ENCODE data around the gene IL1RL2.

Gene IL1RL2

GRCh38 chr2:102186791-102187495 is at the start of gene IL1RL2:
IL1RL2 (plus strand) TSS chr2:102187023; CDS start chr2:102187868, 845 bp downstream.
- peak; percentile 18 for DNase-seq (ENCODE audit: low spot score)

GRCh38 chr2:102137138-102137537 is 49.7 kb upstream of the IL1RL2 start:
- no peak for DNase-seq (ENCODE audit: low spot score)

- DNase-seq (ENCODE audit: low spot score): no peak
Observed at GRCh38 chr2:102138331-102138730, 48.5 kb upstream of the IL1RL2 start.

GRCh38 chr2:102139851-102140250 is 47.0 kb upstream of the IL1RL2 start:
- no peak for DNase-seq (ENCODE audit: low spot score)

- no peak for DNase-seq (ENCODE audit: low spot score)
Observed at GRCh38 chr2:102140377-102140776, 46.4 kb upstream of the IL1RL2 start.

- no peak for DNase-seq (ENCODE audit: low spot score)
Observed at GRCh38 chr2:102141011-102141943, 45.5 kb upstream of the IL1RL2 start.

GRCh38 chr2:102141970-102142828 is 44.6 kb upstream of the IL1RL2 start, which contains the start of gene IL1R1:
IL1R1 (plus strand) TSS chr2:102142746; CDS start chr2:102157725, 14,979 bp downstream.
- DNase-seq (ENCODE audit: low spot score): peak; percentile 41

- no peak for DNase-seq (ENCODE audit: low spot score)
Observed at GRCh38 chr2:102142829-102143449, 43.9 kb upstream of the IL1RL2 start.

- no peak for DNase-seq (ENCODE audit: low spot score)
Observed at GRCh38 chr2:102143450-102143985, 43.3 kb upstream of the IL1RL2 start.

- DNase-seq (ENCODE audit: low spot score): no peak
Observed at GRCh38 chr2:102144128-102144527, 42.7 kb upstream of the IL1RL2 start.

GRCh38 chr2:102145107-102145506 is 41.7 kb upstream of the IL1RL2 start:
- no peak for DNase-seq (ENCODE audit: low spot score)

- no peak for DNase-seq (ENCODE audit: low spot score)
Observed at GRCh38 chr2:102145934-102146333, 40.9 kb upstream of the IL1RL2 start.

- no peak for DNase-seq (ENCODE audit: low spot score)
Observed at GRCh38 chr2:102147935-102148334, 38.9 kb upstream of the IL1RL2 start.

GRCh38 chr2:102149243-102149642 is 37.6 kb upstream of the IL1RL2 start:
- no peak for DNase-seq (ENCODE audit: low spot score)

GRCh38 chr2:102149644-102150455 is 37.0 kb upstream of the IL1RL2 start:
- no peak for DNase-seq (ENCODE audit: low spot score)

- DNase-seq (ENCODE audit: low spot score): no peak
Observed at GRCh38 chr2:102154364-102154763, 32.5 kb upstream of the IL1RL2 start.

- no peak for DNase-seq (ENCODE audit: low spot score)
Observed at GRCh38 chr2:102154946-102155702, 31.7 kb upstream of the IL1RL2 start.

GRCh38 chr2:102155703-102156515 is 30.9 kb upstream of the IL1RL2 start:
- no peak for DNase-seq (ENCODE audit: low spot score)

Measured in D341Med (cell line).